H1 (cell line): ENCODE data around the gene AIG1. TPM values are rescaled to one million over a fixed set of nuclear protein-coding genes. Genes with fewer than 3 reads are reported as not detected.

Source experiments
- CHD2 ChIP-seq: IDR thresholded peaks from 2 replicates; pipeline ENCODE4 v1.6.1; 2012; ENCODE audit warnings: low read length, improper control_type of control experiment
- EZH2 ChIP-seq: fragments of 200-600 bp; sonication (generic); IDR thresholded peaks from 2 replicates; pipeline ENCODE4 v1.7.1; 2012; ENCODE audit warnings: low read depth, mild to moderate bottlenecking, moderate library complexity, low read length, inconsistent platforms; ENCODE audit not compliant: severe bottlenecking
- JUN ChIP-seq: IDR thresholded peaks from 2 replicates; pipeline ENCODE4 v1.6.1; 2011; ENCODE audit warnings: low read depth, mild to moderate bottlenecking, improper control_type of control experiment, low read length
- PHF8 ChIP-seq: fragments of 200-600 bp; sonication (generic); conservative IDR thresholded peaks from 2 replicates; pipeline ENCODE4 v1.7.1; 2012; ENCODE audit warnings: low read depth, mild to moderate bottlenecking, inconsistent platforms, low read length, moderate library complexity
- SAP30 ChIP-seq: fragments of 300-600 bp; sonication (generic); IDR thresholded peaks from 2 replicates; pipeline ENCODE4 v1.7.1; 2012; ENCODE audit warnings: low read length, moderate library complexity, mild to moderate bottlenecking, inconsistent platforms; ENCODE audit not compliant: insufficient read depth, insufficient replicate concordance
- USF2 ChIP-seq: IDR thresholded peaks from 2 replicates; pipeline ENCODE4 v1.6.1; 2011; ENCODE audit warnings: low read length, improper control_type of control experiment
- polyA plus RNA-seq, 7 experiments: library from polyadenylated mRNA; depleted of rRNA in 3 of 7; stranded (reverse) in 5 of 7; unstranded in 2 of 7; fragments of >200 nt in 5 of 7; fragments of 200-250 nt in 2 of 7; gene quantifications; 1 replicate in 5 of 7; 2 replicates in 1 of 7; 4 replicates in 1 of 7; pipeline versions ENCODE4 v1.2.1 to v1.2.3, GENCODE V29; 2011 to 2013; ENCODE audit warnings: missing spikeins in 2 of 7, mixed read lengths in 2 of 7
- total RNA-seq: library from RNA; stranded (reverse); fragmentation: NEBNext Ultra II Directional; extraction: Animal tissue kit (Norgen Biotek cat#: 25700); gene quantifications from 2 replicates; pipeline ENCODE4 v1.2.1, GENCODE V29; 2021

The AIG1 gene
- total and polyA plus RNA-seq, 2 of the 8 experiments (the other 6 are each of a cell fraction or from before 2014, with no cell fraction given) = 56.6 to 58.4 TPM

GRCh38 chr6:143361536-143362191 is 301.0 kb downstream of the AIG1 start (continued):
- TF ChIP-seq SAP30 (no peak), JUN (no peak), CHD2 (no peak), USF2 (no peak), EZH2 (no peak), PHF8 (no peak)
